ENCODE results near the gene KCNJ1. TPM values are rescaled to one million over a fixed set of nuclear protein-coding genes. Genes with fewer than 3 reads are reported as not detected.
A peak's percentile ranks its signal among the peaks of the same experiment; 100 is the strongest.

Gene KCNJ1
- total and polyA plus RNA-seq, 2 of the 8 experiments (the other 6 are each of a cell fraction or from before 2014, with no cell fraction given): 0.17 to 0.23 TPM

- Histone ChIP-seq H2BK5ac (ENCODE audit: low read depth, low read length) (no peak overlapping the region), H4K91ac (replicated peaks; ENCODE audit: insufficient read length, low read length) (peak overlapping the region; percentile 54), H3K36me3 (ENCODE audit: control insufficient read depth in 2 of 4, insufficient read depth in 4 of 4, low read length in 3 of 4) (no peaks in the 10 kb centered on the region), H4K8ac (ENCODE audit: extremely low read depth, insufficient read depth, low read length) (no peak overlapping the region), H3K56ac (replicated peaks; ENCODE audit: insufficient read length, low read depth, low read length) (no peak overlapping the region), H2BK120ac (replicated peaks; ENCODE audit: low read depth, low read length) (no peak overlapping the region), H3K27me3 (replicated peaks in 1 of 4; ENCODE audit: control insufficient read depth in 3 of 4, extremely low read depth in 1 of 4, insufficient read depth in 3 of 4, low read length in 3 of 4) (no peaks in the 10 kb centered on the region), H2BK15ac (ENCODE audit: low read length) (peak overlapping the region; percentile 85; the same call in 1 of the 2 replicates), H3K23me2 (ENCODE audit: low read depth, low read length) (0 out of 2 replicates have a peak, but pooled peaks cover 1% of the 10 kb centered on the region), H2AFZ (ENCODE audit: low read length) (no peak overlapping the region), H3K4ac (replicated peaks; ENCODE audit: insufficient read length, low read depth, low read length) (no peak overlapping the region), H2BK12ac (ENCODE audit: low read depth, low read length) (peak overlapping the region; percentile 60; the same call in 1 of the 2 replicates), H3K27ac (ENCODE audit: low read depth, low read length) (no peak overlapping the region), H2BK20ac (ENCODE audit: low read length) (peak overlapping the region; percentile 56; the same call in 1 of the 2 replicates), H3K23ac (ENCODE audit: insufficient read length) (no peak overlapping the region), H3K79me1 (ENCODE audit: low read depth, low read length) (no peaks in the 10 kb centered on the region), H2AK5ac (ENCODE audit: low read depth, low read length) (peak overlapping the region; percentile 47; the same call in 1 of the 2 replicates), H3K14ac (ENCODE audit: insufficient read length) (no peak overlapping the region), H4K20me1 (replicated peaks in 1 of 2; ENCODE audit: control insufficient read depth in 1 of 2, insufficient read depth in 2 of 2, low read length in 2 of 2) (no peaks in the 10 kb centered on the region), H3K4me1 (replicated peaks in 1 of 4; ENCODE audit: control insufficient read depth in 3 of 4, insufficient read depth in 4 of 4, low read length in 3 of 4) (peaks cover 0 to 9% (median 4%) of the 10 kb centered on the region in 4 experiments; a peak in 4 of 7 replicates), H3K9ac (replicated peaks in 1 of 4; ENCODE audit: extremely low read depth in 1 of 4, low read depth in 3 of 4, low read length in 3 of 4) (no peak overlapping the region), H3K9me3 (ENCODE audit: insufficient read depth in 2 of 2, low read depth in 1 of 2, low read length in 1 of 2) (no peaks in the 10 kb centered on the region), H3K79me2 (ENCODE audit: control insufficient read depth in 1 of 2, insufficient read depth in 2 of 2, low read length in 2 of 2) (no peaks in the 10 kb centered on the region), H3K4me3 (ENCODE audit: extremely low read depth in 1 of 4, insufficient read depth in 2 of 4, low read depth in 3 of 4, low read length in 4 of 4) (no peak overlapping the region), H4K5ac (ENCODE audit: insufficient read length, low read depth, low read length) (no peak overlapping the region), H3K4me2 (ENCODE audit: insufficient read depth in 1 of 2, low read depth in 2 of 2, low read length in 2 of 2) (no peak overlapping the region), H3K18ac (ENCODE audit: extremely low read depth, low read length) (no peak overlapping the region)
- POLR2A ChIA-PET (ENCODE audit: partially characterized antibody): interaction anchor here (1.1 kb wide), 1 partner anchor 12 kb away, joined by 3 read pairs; no protein-coding TSS in a partner anchor
- 84% methylated on average over 17 of the region's 17 CpGs; no CpG with 5 or more reads in 1 of the 2 experiments for WGBS, 2 experiments (ENCODE audit: extremely low coverage in 1 of 2, insufficient coverage in 1 of 2, insufficient read length in 1 of 2, insufficient replicate concordance in 2 of 2, low coverage in 1 of 2, low lambda C conversion rate in 2 of 2, missing lambda C conversion rate in 1 of 2)
- CTCF ChIA-PET (ENCODE audit: partially characterized antibody): interaction anchor here (0.6 to 3.0 kb wide), 11 partner anchors 8 to 198 kb away, joined by 3 to 24 read pairs (median 5); no protein-coding TSS in a partner anchor
- DNase-seq (ENCODE audit: low read depth in 1 of 2, low spot score in 2 of 2): no peak
- no peak for FAIRE-seq
- TF ChIP-seq JUN (IDR thresholded peaks at IDR 0.05; ENCODE audit: low read depth, low read length) (no peak), BACH1 (IDR thresholded peaks at IDR 0.05; ENCODE audit: low read length) (no peak), MAFK (IDR thresholded peaks at IDR 0.05; ENCODE audit: low read depth, low read length) (no peak), KDM4A (IDR thresholded peaks at IDR 0.05; ENCODE audit: low read depth, low read length, severe bottlenecking) (no peak), SIN3A (conservative IDR thresholded peaks at IDR 0.05 in 1 of 2, IDR thresholded peaks at IDR 0.05 in 1 of 2; ENCODE audit: low read depth in 1 of 2, low read length in 2 of 2) (no peak), SIX5 (IDR thresholded peaks at IDR 0.05; ENCODE audit: low read depth, low read length) (no peak), TEAD4 (IDR thresholded peaks at IDR 0.05; ENCODE audit: low read depth, low read length) (no peak), SIRT6 (IDR thresholded peaks at IDR 0.05; ENCODE audit: low read length) (no peak), ATF2 (IDR thresholded peaks at IDR 0.05; ENCODE audit: low read length) (no peak), EZH2 (IDR thresholded peaks at IDR 0.05; ENCODE audit: low read depth, low read length, severe bottlenecking) (no peak), HDAC6 (IDR thresholded peaks at IDR 0.05; ENCODE audit: low read depth, low read length) (no peak)
Observed at GRCh38 chr11:128789497-128790150, 77.5 kb downstream of the KCNJ1 start.

All from H1 (cell line).